Stomach (tissue), 9 donors: Measurements from ENCODE around the gene HSD11B1L. TPM values are rescaled to one million over a fixed set of nuclear protein-coding genes. Genes with fewer than 3 reads are reported as not detected.
A peak's percentile ranks its signal among the peaks of the same experiment; 100 is the strongest.

Experiments used
- DNase-seq, 2 donors: peaks; one replicate each; pipeline versions ENCODE4 v3.0.0 to v3.0.0-alpha.2; 2013 to 2019
- H3K27ac ChIP-seq, 5 donors: fragments of 200-600 bp in 4 of 5; sonication (generic) in 4 of 5; one replicate each; pipeline ENCODE4 v1.5.1; 2013 to 2019; ENCODE audit warnings: mild to moderate bottlenecking in 1 of 5, moderate library complexity in 1 of 5
- H3K27me3 ChIP-seq, 3 donors: fragments of 200-600 bp; sonication (generic); one replicate each; pipeline ENCODE4 v1.5.1; 2017 to 2019; ENCODE audit warnings: mixed run types in 1 of 3
- H3K36me3 ChIP-seq, 4 donors: fragments of 200-600 bp; sonication (generic); 1 replicate in 3 of 4; 2 replicates in 1 of 4; pipeline ENCODE4 v1.5.1; 2016 to 2019
- H3K4me1 ChIP-seq, 4 donors: fragments of 200-600 bp; sonication (generic); one replicate each; pipeline ENCODE4 v1.5.1; 2016 to 2019
- H3K4me3 ChIP-seq, 4 donors: fragments of 200-600 bp; sonication (generic) in 3 of 4; one replicate each; pipeline ENCODE4 v1.5.1; 2016 to 2019; ENCODE audit warnings: mild to moderate bottlenecking in 1 of 4
- H3K9me3 ChIP-seq, 4 donors: fragments of 200-600 bp; sonication (generic); one replicate each; pipeline ENCODE4 v1.5.1; 2016 to 2019
- CTCF ChIP-seq, 7 experiments: fragments of 450-650 bp in 4 of 7; fragments of 200-600 bp in 3 of 7; sonication (generic) in 3 of 7; IDR thresholded peaks; one replicate each; pipeline ENCODE4 v1.5.1; 2016 to 2019; ENCODE audit warnings: antibody characterized with exemption in 7 of 7, control low read depth in 2 of 7, mild to moderate bottlenecking in 1 of 7
- EP300 ChIP-seq: sonication (generic); formaldehyde crosslinking; IDR thresholded peaks from one replicate; pipeline ENCODE4 v1.6.1; 2017; ENCODE audit warnings: antibody characterized with exemption
- POLR2A ChIP-seq, 4 donors: fragments of 450-650 bp; IDR thresholded peaks; one replicate each; pipeline ENCODE4 v1.6.1; 2016; ENCODE audit warnings: antibody characterized with exemption in 4 of 4, control low read depth in 2 of 4, mild to moderate bottlenecking in 1 of 4, moderate library complexity in 1 of 4
- POLR2AphosphoS5 ChIP-seq, 3 donors: sonication (generic); formaldehyde crosslinking; IDR thresholded peaks; one replicate each; pipeline ENCODE4 v1.6.1; 2016; ENCODE audit warnings: antibody characterized with exemption in 3 of 3
- WGBS, 5 donors: extraction: QIAGEN DNeasy Blood & Tissue Kit in 3 of 5; methylation state at CpG; one replicate each; pipeline versions ENCODE4 v1.1.5 to v1.1.7; 2013 to 2018; 5-methylcytosine and 5-hydroxymethylcytosine counted together
- intact Hi-C: fragments of 100-400 bp; cut with DNase I; formaldehyde crosslinking; loops from one replicate; pipeline ENCODE4 v1.15.1; 2023; ENCODE audit warnings: low total_unique reads
- polyA plus RNA-seq, 3 donors: library from polyadenylated mRNA; stranded (reverse); fragments of 200-250 nt; gene quantifications; one replicate each; pipeline ENCODE4 v1.2.3, GENCODE V29; 2013
- total RNA-seq, 5 donors: library from RNA; depleted of rRNA; stranded (reverse); fragments of >200 nt; gene quantifications; one replicate each; pipeline versions ENCODE4 v1.1.0 to v1.2.3, GENCODE V29; 2014 to 2016
- donor health status: healthy with polysubstance abuse.
- donor health status: Bipolar disorder and iron deficiency.
- donor health status: healthy.

Gene HSD11B1L
- total and polyA plus RNA-seq, 8 donors = 0.89 to 26.8 (median 5.4) TPM

DNA sequence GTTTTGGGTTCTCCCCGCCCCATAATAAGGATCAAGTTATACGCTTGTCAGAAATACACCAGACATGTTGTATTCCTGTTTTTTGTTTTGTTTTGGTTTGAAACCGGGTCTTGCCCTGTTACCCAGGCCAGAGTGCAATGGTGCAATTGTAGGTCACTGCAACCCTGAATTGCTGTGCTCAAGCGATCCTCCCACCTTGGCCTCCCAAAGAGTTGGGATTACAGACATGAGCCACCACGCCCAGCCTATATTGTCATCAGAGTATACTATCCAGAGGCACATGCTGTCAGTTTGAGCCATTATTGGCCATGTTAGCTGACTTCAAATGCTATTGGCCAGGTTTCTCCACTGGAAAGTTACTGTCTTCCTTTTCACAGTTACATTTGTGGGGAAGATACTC, 48.2 kb upstream of the HSD11B1L start:
- H3K4me1 ChIP-seq = peaks cover 50 to 98% (median 73%) of the 10 kb centered on the region in 4 donors
- H3K27ac ChIP-seq = peak overlapping the region in 1 of 5 donors; percentile 38
- no peaks in the 10 kb centered on the region for H3K9me3 ChIP-seq
- TF ChIP-seq EP300 (no peak), POLR2A (IDR thresholded peaks at IDR 0.05) (no peak)
- intact Hi-C loops = no loop called here
- WGBS, 5 donors = 80 to 90% (median 85%) methylated on average over 5 of the region's 5 CpGs
- no peaks in the 10 kb centered on the region for H3K27me3 ChIP-seq
- DNase-seq = no peak
- no peak overlapping the region for H3K4me3 ChIP-seq
- H3K36me3 ChIP-seq = peaks cover 14 to 38% (median 34%) of the 10 kb centered on the region in 4 donors

GRCh38 chr19:5635427-5635826, 45.4 kb upstream of the HSD11B1L start:
- TF ChIP-seq EP300 (no peak), CTCF (IDR thresholded peaks at IDR 0.05) (no peak), POLR2A (IDR thresholded peaks at IDR 0.05) (no peak), POLR2AphosphoS5 (IDR thresholded peaks at IDR 0.05) (no peak)
- Histone ChIP-seq H3K36me3 (peaks cover 0 to 12% (median 11%) of the 10 kb centered on the region in 4 donors), H3K4me3 (no peak overlapping the region), H3K27me3 (no peaks in the 10 kb centered on the region), H3K4me1 (peaks cover 31 to 94% (median 57%) of the 10 kb centered on the region in 4 donors), H3K27ac (no peak overlapping the region), H3K9me3 (no peaks in the 10 kb centered on the region)
- intact Hi-C loops = no loop called here
- no peak for DNase-seq
- WGBS, 5 donors = 83 to 88% (median 83%) methylated on average over 6 of the region's 6 CpGs

DNA sequence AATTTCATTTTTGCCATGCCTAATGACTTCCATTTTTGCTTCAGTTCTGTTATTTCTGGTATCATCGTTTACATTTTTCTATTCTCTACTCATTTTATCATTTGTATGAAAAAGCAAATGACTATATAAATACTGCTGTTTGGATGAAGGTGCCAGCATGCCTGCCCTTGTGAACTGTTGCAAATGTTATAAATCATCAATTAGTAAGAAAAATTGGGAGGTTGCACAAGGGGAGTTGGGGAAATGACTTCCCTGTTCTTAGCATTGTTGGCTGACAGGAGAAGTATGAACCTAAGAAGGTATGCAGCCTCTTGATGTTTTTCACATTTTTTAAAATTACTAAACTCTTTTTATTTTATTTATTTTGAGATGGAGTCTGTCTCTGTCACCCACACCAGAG, 42.9 kb upstream of the HSD11B1L start:
- 47 to 65% (median 55%) methylated on average over 1 of the region's 1 CpG for WGBS, 5 donors
- intact Hi-C loops = no loop called here
- no peak for DNase-seq

GRCh38 chr19:5641171-5641570, 39.7 kb upstream of the HSD11B1L start:
- 85 to 97% (median 91%) methylated on average over 4 of the region's 4 CpGs for WGBS, 5 donors
- intact Hi-C loops = no loop called here
- peaks cover under 1 to 73% (median 16%) of the 10 kb centered on the region in 4 donors for H3K4me1 ChIP-seq
- H3K27ac ChIP-seq = no peak overlapping the region
- DNase-seq = no peak
- no peak overlapping the region for H3K4me3 ChIP-seq
- H3K36me3 ChIP-seq = peaks cover 19 to 67% (median 54%) of the 10 kb centered on the region in 4 donors
- no peaks in the 10 kb centered on the region for H3K9me3 ChIP-seq
- TF ChIP-seq POLR2AphosphoS5 (IDR thresholded peaks at IDR 0.05) (no peak), EP300 (no peak), POLR2A (IDR thresholded peaks at IDR 0.05) (no peak), CTCF (IDR thresholded peaks at IDR 0.05) (no peak)
- H3K27me3 ChIP-seq = no peaks in the 10 kb centered on the region

More for the DNA sequence above, 42.9 kb upstream of the HSD11B1L start:
- no peak for TF ChIP-seq CTCF (IDR thresholded peaks at IDR 0.05)
- no peak for TF ChIP-seq POLR2A (IDR thresholded peaks at IDR 0.05)
- TF ChIP-seq EP300 = no peak
- TF ChIP-seq POLR2AphosphoS5 (IDR thresholded peaks at IDR 0.05) = peak in 1 of 3 donors; percentile 39
- H3K4me1 ChIP-seq = peaks cover 7 to 88% (median 34%) of the 10 kb centered on the region in 4 donors
- H3K36me3 ChIP-seq = peaks cover 5 to 35% (median 27%) of the 10 kb centered on the region in 4 donors
- H3K27me3 ChIP-seq = no peaks in the 10 kb centered on the region
- peak overlapping the region in 1 of 5 donors; percentile 46 for H3K27ac ChIP-seq
- H3K4me3 ChIP-seq = no peak overlapping the region
- H3K9me3 ChIP-seq = no peaks in the 10 kb centered on the region

- H3K4me3 ChIP-seq = no peak overlapping the region
- H3K36me3 ChIP-seq = peaks cover 30 to 73% (median 62%) of the 10 kb centered on the region in 4 donors
- WGBS, 5 donors = 81 to 93% (median 88%) methylated on average over 2 of the region's 2 CpGs
- H3K4me1 ChIP-seq = peaks cover 0 to 63% (median 12%) of the 10 kb centered on the region in 4 donors
- no peak overlapping the region for H3K27ac ChIP-seq
- peak in 1 of 2 donors; percentile 5 for DNase-seq
- no peak for TF ChIP-seq POLR2A (IDR thresholded peaks at IDR 0.05)
- TF ChIP-seq EP300 = no peak
- intact Hi-C loops = no loop called here
- H3K9me3 ChIP-seq = no peaks in the 10 kb centered on the region
- H3K27me3 ChIP-seq = no peaks in the 10 kb centered on the region
Measured at GRCh38 chr19:5642204-5642603, 38.6 kb upstream of the HSD11B1L start.
